Neural cell (in vitro differentiated cells): ENCODE results near the gene FAM83F. TPM values are rescaled to one million over a fixed set of nuclear protein-coding genes. Genes with fewer than 3 reads are reported as not detected.

Source experiments
- H2AFZ ChIP-seq: fragments of 200-600, 300-800 bp; sonication (generic), shearing (Covaris generic); 2 replicates; pipeline ENCODE4 v1.6.0; 2014; ENCODE audit warnings: low read depth, mild to moderate bottlenecking, antibody characterized with exemption, low read length, moderate library complexity
- H3F3A ChIP-seq: fragments of 200-600 bp; shearing (Covaris generic); 2 replicates; pipeline ENCODE4 v1.6.1; 2016; ENCODE audit warnings: mild to moderate bottlenecking, moderate library complexity, mixed read lengths, antibody characterized with exemption, low read length; ENCODE audit not compliant: insufficient read depth, poor library complexity, severe bottlenecking
- H3K27ac ChIP-seq: fragments of 200-600, 300-800 bp; sonication (generic), shearing (Covaris generic); 2 replicates; pipeline ENCODE4 v1.5.1; 2014; ENCODE audit warnings: mild to moderate bottlenecking, low read length, moderate library complexity
- H3K27me3 ChIP-seq: fragments of 300-800, 200-600 bp; sonication (generic), shearing (Covaris generic); 2 replicates; pipeline ENCODE4 v1.6.0; 2014; ENCODE audit warnings: mild to moderate bottlenecking, low read depth, low read length, moderate library complexity; ENCODE audit not compliant: insufficient read depth
- H3K36me3 ChIP-seq: fragments of 300-800, 200-600 bp; sonication (generic), shearing (Covaris generic); 2 replicates; pipeline ENCODE4 v1.5.1; 2014; ENCODE audit warnings: mild to moderate bottlenecking, antibody characterized with exemption, low read length, moderate library complexity; ENCODE audit not compliant: insufficient read depth
- H3K4me2 ChIP-seq: fragments of 300-800, 200-600 bp; sonication (generic), shearing (Covaris generic); 2 replicates; pipeline ENCODE4 v1.6.0; 2014; ENCODE audit warnings: mild to moderate bottlenecking, low read length
- H3K4me3 ChIP-seq: fragments of 300-800, 200-600 bp; sonication (generic), shearing (Covaris generic); 2 replicates; pipeline ENCODE4 v1.5.1; 2014; ENCODE audit warnings: mild to moderate bottlenecking, low read length, moderate library complexity
- H3K79me2 ChIP-seq: fragments of 200-600 bp; shearing (Covaris generic); replicated peaks from 2 replicates; pipeline ENCODE4 v1.6.0; 2014; ENCODE audit warnings: mild to moderate bottlenecking, low read length, moderate library complexity; ENCODE audit not compliant: insufficient read depth
- H3K9ac ChIP-seq: fragments of 300-800, 200-600 bp; sonication (generic), shearing (Covaris generic); 2 replicates; pipeline ENCODE4 v1.6.1; 2016; ENCODE audit warnings: mild to moderate bottlenecking, low read length, mixed read lengths
- H3K9me2 ChIP-seq: fragments of 200-600 bp; shearing (Covaris generic); 2 replicates; pipeline ENCODE4 v1.6.1; 2016; ENCODE audit warnings: mild to moderate bottlenecking, low read length, mixed read lengths; ENCODE audit not compliant: insufficient read depth
- H3K9me3 ChIP-seq: fragments of 200-600, 300-800 bp; sonication (generic), shearing (Covaris generic); 2 replicates; pipeline ENCODE4 v1.6.1; 2016; ENCODE audit warnings: mild to moderate bottlenecking, mixed run types, low read length, moderate library complexity, mixed read lengths
- H4K20me1 ChIP-seq: fragments of 200-600 bp; shearing (Covaris generic); 2 replicates; pipeline ENCODE4 v1.6.1; 2016; ENCODE audit warnings: mild to moderate bottlenecking, mixed run types; ENCODE audit not compliant: insufficient read depth
- EP300 ChIP-seq: fragments of 450-650 bp; conservative IDR thresholded peaks from 2 replicates; pipeline ENCODE4 v1.6.1; 2014; ENCODE audit warnings: antibody characterized with exemption, mild to moderate bottlenecking, moderate library complexity; ENCODE audit not compliant: poor library complexity, severe bottlenecking
- EZH2 ChIP-seq: fragments of 200-600, 300-800 bp; shearing (Covaris generic), sonication (generic); IDR thresholded peaks from 2 replicates; pipeline ENCODE4 v1.6.1; 2014; ENCODE audit warnings: antibody characterized with exemption, low read length, borderline replicate concordance, mild to moderate bottlenecking; ENCODE audit not compliant: insufficient read depth, poor library complexity, severe bottlenecking
- MXI1 ChIP-seq: fragments of 450-650 bp; conservative IDR thresholded peaks from 2 replicates; pipeline ENCODE4 v1.6.1; 2014; ENCODE audit warnings: antibody characterized with exemption, mild to moderate bottlenecking; ENCODE audit not compliant: poor library complexity, severe bottlenecking
- POLR2AphosphoS5 ChIP-seq: IDR thresholded peaks from 2 replicates; pipeline ENCODE4 v1.6.1; 2012
- RAD21 ChIP-seq: fragments of 450-650 bp; conservative IDR thresholded peaks from 2 replicates; pipeline ENCODE4 v1.6.1; 2014; ENCODE audit warnings: antibody characterized with exemption, mild to moderate bottlenecking, moderate library complexity
- SMC3 ChIP-seq: fragments of 450-650 bp; conservative IDR thresholded peaks from 2 replicates; pipeline ENCODE4 v1.6.1; 2014; ENCODE audit warnings: antibody characterized with exemption, mild to moderate bottlenecking, moderate library complexity; ENCODE audit not compliant: poor library complexity
- TAF1 ChIP-seq: IDR thresholded peaks from 2 replicates; pipeline ENCODE4 v1.6.1; 2012; ENCODE audit warnings: low read depth
- polyA plus RNA-seq: library from polyadenylated mRNA; depleted of rRNA; stranded (reverse); fragments of >200 nt; gene quantifications from 2 replicates; pipeline ENCODE4 v1.2.3, GENCODE V29; 2014
- TF ChIP-seq, protein P1 (sequence below): IDR thresholded peaks from 2 replicates; pipeline ENCODE4 v1.6.1; 2012; ENCODE audit warnings: borderline replicate concordance
- TF ChIP-seq, protein P2 (sequence below): fragments of 450-650 bp; IDR thresholded peaks from 2 replicates; pipeline ENCODE4 v1.5.1; 2014; ENCODE audit warnings: antibody characterized with exemption, mild to moderate bottlenecking, moderate library complexity; ENCODE audit not compliant: poor library complexity, severe bottlenecking

Gene FAM83F
- polyA plus RNA-seq, 1 donor from 2014 or later: 0.42 TPM

DNA sequence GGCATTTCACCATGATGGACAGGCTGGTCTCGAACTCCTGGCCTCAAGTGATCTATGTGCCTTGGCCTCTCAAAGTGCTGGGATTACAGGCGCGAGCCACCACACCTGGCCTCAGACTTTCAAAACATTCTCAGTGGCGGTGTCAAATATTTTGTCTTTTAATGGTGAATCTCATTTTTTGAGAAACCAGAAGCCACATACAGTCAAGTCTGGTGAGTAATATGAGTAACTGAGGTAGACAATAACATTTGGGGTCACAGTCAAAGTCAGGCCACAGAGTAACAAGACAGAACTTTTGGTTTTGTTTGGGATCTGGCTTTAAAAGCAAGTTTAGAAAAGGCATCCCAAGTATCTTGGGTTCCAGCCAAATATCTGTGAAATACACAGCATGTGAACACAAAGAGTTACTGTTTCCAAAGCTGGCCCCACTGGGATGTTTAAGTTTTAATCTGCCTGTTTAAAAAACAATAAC, 40.1 kb upstream of the FAM83F start:
- TF ChIP-seq TAF1 (no peak), MXI1 (no peak), EZH2 (no peak)
- TF ChIP-seq, protein P1, sequence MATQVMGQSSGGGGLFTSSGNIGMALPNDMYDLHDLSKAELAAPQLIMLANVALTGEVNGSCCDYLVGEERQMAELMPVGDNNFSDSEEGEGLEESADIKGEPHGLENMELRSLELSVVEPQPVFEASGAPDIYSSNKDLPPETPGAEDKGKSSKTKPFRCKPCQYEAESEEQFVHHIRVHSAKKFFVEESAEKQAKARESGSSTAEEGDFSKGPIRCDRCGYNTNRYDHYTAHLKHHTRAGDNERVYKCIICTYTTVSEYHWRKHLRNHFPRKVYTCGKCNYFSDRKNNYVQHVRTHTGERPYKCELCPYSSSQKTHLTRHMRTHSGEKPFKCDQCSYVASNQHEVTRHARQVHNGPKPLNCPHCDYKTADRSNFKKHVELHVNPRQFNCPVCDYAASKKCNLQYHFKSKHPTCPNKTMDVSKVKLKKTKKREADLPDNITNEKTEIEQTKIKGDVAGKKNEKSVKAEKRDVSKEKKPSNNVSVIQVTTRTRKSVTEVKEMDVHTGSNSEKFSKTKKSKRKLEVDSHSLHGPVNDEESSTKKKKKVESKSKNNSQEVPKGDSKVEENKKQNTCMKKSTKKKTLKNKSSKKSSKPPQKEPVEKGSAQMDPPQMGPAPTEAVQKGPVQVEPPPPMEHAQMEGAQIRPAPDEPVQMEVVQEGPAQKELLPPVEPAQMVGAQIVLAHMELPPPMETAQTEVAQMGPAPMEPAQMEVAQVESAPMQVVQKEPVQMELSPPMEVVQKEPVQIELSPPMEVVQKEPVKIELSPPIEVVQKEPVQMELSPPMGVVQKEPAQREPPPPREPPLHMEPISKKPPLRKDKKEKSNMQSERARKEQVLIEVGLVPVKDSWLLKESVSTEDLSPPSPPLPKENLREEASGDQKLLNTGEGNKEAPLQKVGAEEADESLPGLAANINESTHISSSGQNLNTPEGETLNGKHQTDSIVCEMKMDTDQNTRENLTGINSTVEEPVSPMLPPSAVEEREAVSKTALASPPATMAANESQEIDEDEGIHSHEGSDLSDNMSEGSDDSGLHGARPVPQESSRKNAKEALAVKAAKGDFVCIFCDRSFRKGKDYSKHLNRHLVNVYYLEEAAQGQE: no peak
- TF ChIP-seq, protein P2, sequence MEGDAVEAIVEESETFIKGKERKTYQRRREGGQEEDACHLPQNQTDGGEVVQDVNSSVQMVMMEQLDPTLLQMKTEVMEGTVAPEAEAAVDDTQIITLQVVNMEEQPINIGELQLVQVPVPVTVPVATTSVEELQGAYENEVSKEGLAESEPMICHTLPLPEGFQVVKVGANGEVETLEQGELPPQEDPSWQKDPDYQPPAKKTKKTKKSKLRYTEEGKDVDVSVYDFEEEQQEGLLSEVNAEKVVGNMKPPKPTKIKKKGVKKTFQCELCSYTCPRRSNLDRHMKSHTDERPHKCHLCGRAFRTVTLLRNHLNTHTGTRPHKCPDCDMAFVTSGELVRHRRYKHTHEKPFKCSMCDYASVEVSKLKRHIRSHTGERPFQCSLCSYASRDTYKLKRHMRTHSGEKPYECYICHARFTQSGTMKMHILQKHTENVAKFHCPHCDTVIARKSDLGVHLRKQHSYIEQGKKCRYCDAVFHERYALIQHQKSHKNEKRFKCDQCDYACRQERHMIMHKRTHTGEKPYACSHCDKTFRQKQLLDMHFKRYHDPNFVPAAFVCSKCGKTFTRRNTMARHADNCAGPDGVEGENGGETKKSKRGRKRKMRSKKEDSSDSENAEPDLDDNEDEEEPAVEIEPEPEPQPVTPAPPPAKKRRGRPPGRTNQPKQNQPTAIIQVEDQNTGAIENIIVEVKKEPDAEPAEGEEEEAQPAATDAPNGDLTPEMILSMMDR: no peak
- Histone ChIP-seq H3K79me2 (no peaks in the 10 kb centered on the region), H3K4me3 (no peak overlapping the region), H3K9ac (no peak overlapping the region), H4K20me1 (no peaks in the 10 kb centered on the region), H3K27ac (no peak overlapping the region), H3K9me3 (no peaks in the 10 kb centered on the region), H3K4me2 (no peak overlapping the region), H3K36me3 (no peaks in the 10 kb centered on the region), H3K27me3 (no peaks in the 10 kb centered on the region), H3K9me2 (no peaks in the 10 kb centered on the region), H3F3A (no peaks in the 10 kb centered on the region), H2AFZ (no peak overlapping the region)

DNA sequence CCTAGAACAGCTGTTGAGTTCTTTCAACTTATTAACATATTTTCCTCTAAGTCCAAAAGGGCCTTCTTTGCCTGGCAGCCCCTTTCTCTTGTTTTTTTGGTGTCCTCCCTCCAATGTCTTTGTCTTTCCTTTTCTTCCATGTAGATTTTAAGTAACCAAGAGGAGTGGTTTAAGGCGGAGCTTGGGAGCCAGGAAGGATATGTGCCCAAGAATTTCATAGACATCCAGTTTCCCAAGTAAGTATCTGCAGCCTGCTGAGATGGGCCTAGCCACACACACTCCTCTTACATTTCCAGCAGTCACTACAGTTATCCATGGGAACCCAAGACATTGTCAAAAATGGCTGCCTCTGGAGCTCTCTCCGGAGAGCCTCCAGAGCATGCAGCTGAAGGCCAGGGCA, 39.1 kb upstream of the FAM83F start:
- Histone ChIP-seq H3K27me3 (no peaks in the 10 kb centered on the region), H3K27ac (no peak overlapping the region), H3K4me3 (no peak overlapping the region), H3F3A (no peaks in the 10 kb centered on the region), H3K79me2 (no peaks in the 10 kb centered on the region), H2AFZ (no peak overlapping the region), H3K9ac (no peak overlapping the region), H3K9me3 (no peaks in the 10 kb centered on the region), H3K9me2 (no peaks in the 10 kb centered on the region), H3K4me2 (no peak overlapping the region), H3K36me3 (no peaks in the 10 kb centered on the region), H4K20me1 (no peaks in the 10 kb centered on the region)
- TF ChIP-seq EZH2 (no peak), EP300 (no peak), MXI1 (no peak), RAD21 (no peak), TAF1 (no peak), SMC3 (no peak), POLR2AphosphoS5 (no peak)
- TF ChIP-seq, protein P1: no peak
- TF ChIP-seq, protein P2: no peak
